HG03520 (cell line): ENCODE results near the gene AKT1.
A peak's percentile ranks its signal among the peaks of the same experiment; 100 is the strongest.

ENCODE experiments used
- ATAC-seq: cut with Tn5 transposase; IDR thresholded peaks from one replicate; pipeline ENCODE4 v1.9.1; 2021; ENCODE audit warnings: mild to moderate bottlenecking, moderate library complexity; ENCODE audit not compliant: unreplicated experiment

Gene AKT1

GRCh38 chr14:104774453-104775072 is 21.0 kb downstream of the AKT1 start:
- no peak for ATAC-seq

- ATAC-seq: no peak
Observed at GRCh38 chr14:104773505-104774452, 21.8 kb downstream of the AKT1 start.

- no peak for ATAC-seq
Observed at GRCh38 chr14:104772707-104773504, 22.6 kb downstream of the AKT1 start.

GRCh38 chr14:104771918-104772706 is 23.4 kb downstream of the AKT1 start:
- ATAC-seq: no peak

GRCh38 chr14:104771374-104771773 is 24.2 kb downstream of the AKT1 start:
- ATAC-seq: no peak

- ATAC-seq: no peak
Observed at GRCh38 chr14:104770851-104771272, 24.7 kb downstream of the AKT1 start.

GRCh38 chr14:104770072-104770579 is 25.4 kb downstream of the AKT1 start:
- ATAC-seq: no peak

- no peak for ATAC-seq
Observed at GRCh38 chr14:104769324-104770071, 26.1 kb downstream of the AKT1 start.

GRCh38 chr14:104768437-104769323 is 26.9 kb downstream of the AKT1 start:
- peak; percentile 68 for ATAC-seq

GRCh38 chr14:104767634-104767918 is 28.0 kb downstream of the AKT1 start:
- ATAC-seq: no peak

- ATAC-seq: no peak
Observed at GRCh38 chr14:104766863-104767633, 28.5 kb downstream of the AKT1 start.

- ATAC-seq: no peak
Observed at GRCh38 chr14:104766256-104766862, 29.2 kb downstream of the AKT1 start.

GRCh38 chr14:104765517-104765916 is 30.0 kb downstream of the AKT1 start:
- ATAC-seq: no peak

- no peak for ATAC-seq
Observed at GRCh38 chr14:104758981-104759969, 36.3 kb downstream of the AKT1 start.

GRCh38 chr14:104757681-104758392 is 37.7 kb downstream of the AKT1 start:
- ATAC-seq: no peak

GRCh38 chr14:104757238-104757585 is 38.3 kb downstream of the AKT1 start:
- no peak for ATAC-seq
